Choroid plexus epithelial cell (primary cell): Measurements from ENCODE around the gene CATSPER3.

Experiments used
- DNase-seq: peaks from one replicate; pipeline ENCODE4 v3.0.0-alpha.2; 2010; ENCODE audit warnings: low read depth
- H3K4me3 ChIP-seq: 2 replicates; pipeline ENCODE4 v1.5.1; 2011; ENCODE audit warnings: low read depth, mild to moderate bottlenecking, control low read depth, low read length, moderate library complexity
- CTCF ChIP-seq: conservative IDR thresholded peaks from 2 replicates; pipeline ENCODE4 v1.5.1; 2011; ENCODE audit warnings: low read depth, mild to moderate bottlenecking, control low read depth, inconsistent platforms, low read length, moderate library complexity

CATSPER3 gene

DNA sequence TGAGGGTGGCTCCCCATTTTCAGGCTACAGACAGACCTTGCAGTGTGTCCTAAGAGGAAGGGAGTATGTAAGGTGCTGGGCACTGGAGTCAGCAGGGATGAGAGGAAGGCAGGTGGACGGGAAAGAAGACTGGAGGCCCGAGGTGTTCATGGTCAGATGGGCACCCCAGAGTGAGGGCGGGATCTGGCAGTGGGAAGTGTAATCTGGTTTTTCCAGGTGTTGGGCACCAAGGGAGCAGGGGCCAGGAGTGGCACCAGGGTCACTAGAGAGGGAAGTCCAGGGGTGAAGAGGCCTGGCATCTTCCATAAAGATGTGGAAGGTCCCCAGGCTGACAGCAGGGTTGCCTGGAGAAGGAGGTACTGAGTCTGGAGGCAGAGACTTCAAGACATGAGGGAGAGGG lies 36.7 kb downstream of the CATSPER3 start:
- H3K4me3 ChIP-seq = no peak overlapping the region
- no peak for TF ChIP-seq CTCF
- DNase-seq = no peak

DNA sequence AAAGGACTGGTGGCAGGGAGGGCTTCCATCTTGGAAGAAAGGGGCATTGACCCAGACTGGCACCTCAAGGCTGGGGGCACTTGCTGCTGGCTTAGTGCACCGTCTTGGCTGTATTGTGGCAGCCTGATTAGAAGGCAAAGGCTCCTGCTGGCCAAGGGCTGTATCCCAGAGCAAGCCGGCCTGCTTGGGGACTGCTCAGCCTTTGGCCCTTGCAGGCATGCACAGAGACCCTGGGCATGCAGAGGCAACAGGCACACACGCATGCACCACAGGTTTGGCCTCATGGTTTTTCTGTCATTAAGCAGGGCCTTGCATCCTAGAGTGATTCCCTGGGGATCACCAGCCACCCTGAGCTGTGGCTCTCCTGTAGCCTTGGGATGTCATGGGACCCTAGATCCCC lies 37.4 kb downstream of the CATSPER3 start:
- no peak overlapping the region for H3K4me3 ChIP-seq
- DNase-seq = no peak
- no peak for TF ChIP-seq CTCF

- no peak overlapping the region for H3K4me3 ChIP-seq
- no peak for TF ChIP-seq CTCF
- no peak for DNase-seq
These were observed 39.6 kb downstream of the CATSPER3 start for GRCh38 chr5:135007305-135007704.

GRCh38 chr5:135007749-135008363 lies 40.1 kb downstream of the CATSPER3 start:
- DNase-seq = no peak
- no peak for TF ChIP-seq CTCF
- H3K4me3 ChIP-seq = no peak overlapping the region

- no peak for DNase-seq
- H3K4me3 ChIP-seq = no peak overlapping the region
- TF ChIP-seq CTCF = no peak
These were observed 40.8 kb downstream of the CATSPER3 start for GRCh38 chr5:135008556-135008955.

DNA sequence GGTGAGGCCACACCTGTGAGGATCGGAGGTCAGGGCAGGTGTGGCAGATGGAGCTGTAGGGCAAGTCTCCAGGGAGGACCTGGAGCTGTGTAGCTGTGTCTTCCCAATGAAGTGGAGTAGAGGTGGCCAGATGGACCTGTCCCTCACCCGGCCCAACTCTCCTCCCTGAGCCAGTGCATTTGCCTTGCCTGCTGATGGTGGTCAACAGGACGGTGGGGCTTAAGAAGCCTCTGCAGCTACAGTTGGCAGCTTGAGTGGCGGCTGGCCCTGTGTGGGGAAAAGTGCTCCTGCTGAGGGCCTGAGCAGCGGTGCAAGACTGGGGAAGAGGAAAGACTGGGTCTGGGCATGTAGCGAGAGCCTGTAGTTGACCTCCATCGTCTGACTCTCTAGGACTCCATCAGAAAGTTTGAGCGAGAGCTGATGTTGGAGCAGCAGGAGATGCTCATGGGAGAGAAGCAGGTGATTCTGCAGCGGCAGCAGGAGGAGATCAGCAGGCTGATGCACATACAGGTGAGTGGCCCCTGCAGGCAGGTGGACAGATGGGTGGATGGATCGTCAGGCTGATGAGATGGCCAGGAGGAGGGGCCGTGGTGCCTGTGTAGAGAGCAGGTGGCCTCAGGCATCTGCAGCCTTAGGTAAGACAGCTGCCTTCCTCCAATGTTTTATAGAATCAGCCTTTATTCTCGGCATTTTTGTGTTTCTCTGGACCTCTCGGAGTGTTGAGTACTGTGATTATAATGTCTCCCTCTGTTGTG lies 41.5 kb downstream of the CATSPER3 start:
- no peak overlapping the region for H3K4me3 ChIP-seq
- TF ChIP-seq CTCF = no peak
- no peak for DNase-seq

DNA sequence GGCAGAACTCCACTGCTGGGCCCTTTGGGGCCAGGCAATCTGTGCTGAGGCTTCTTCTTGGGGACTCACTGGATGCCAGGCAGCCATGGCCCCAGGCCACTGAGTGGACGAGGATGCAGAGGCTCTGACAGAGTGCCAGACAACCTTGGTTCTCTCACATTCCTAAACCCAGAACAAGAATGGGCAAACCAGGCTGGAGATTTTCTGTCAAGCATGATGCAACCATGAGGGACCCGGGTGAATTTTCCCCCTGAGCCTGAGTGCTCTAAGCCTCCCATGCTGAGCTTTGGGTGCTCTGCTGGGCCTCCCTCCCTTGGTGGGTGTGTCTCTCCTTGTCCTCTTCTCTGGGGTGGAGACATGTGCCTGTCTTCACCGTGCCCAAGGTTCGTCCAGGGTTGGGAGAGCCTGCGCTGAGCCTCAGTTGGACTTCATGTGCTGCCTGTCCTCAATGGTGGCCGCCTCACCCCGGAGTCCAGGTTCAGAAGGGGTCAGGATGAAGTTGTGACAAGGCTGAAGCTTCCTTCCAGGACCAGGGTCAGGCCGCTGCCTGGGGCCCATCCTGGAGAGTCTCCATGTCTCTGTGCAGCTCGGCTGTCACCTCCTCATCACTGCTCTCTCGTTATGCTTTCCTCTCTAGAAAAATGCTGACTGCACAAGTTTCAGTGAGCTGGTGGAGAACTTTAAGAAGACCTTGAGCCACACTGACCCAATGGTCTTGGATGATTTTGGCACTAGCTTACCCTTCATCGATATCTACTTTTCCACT lies 42.2 kb downstream of the CATSPER3 start:
- DNase-seq = no peak
- TF ChIP-seq CTCF = no peak
- no peak overlapping the region for H3K4me3 ChIP-seq
